OCI-LY7 (cell line): ENCODE results near the gene UBL4A.

Experiments used
- CTCF ChIP-seq: fragments of 200-600 bp; sonication (generic); conservative IDR thresholded peaks from 2 replicates; pipeline ENCODE4 v1.5.1; 2014; ENCODE audit warnings: mild to moderate bottlenecking, antibody characterized with exemption, low read length, moderate library complexity, mixed read lengths
- EZH2phosphoT487 ChIP-seq: fragments of 200-600 bp; sonication (generic); IDR thresholded peaks from 2 replicates; pipeline ENCODE4 v1.6.1; 2018; ENCODE audit warnings: low read depth, borderline replicate concordance, mild to moderate bottlenecking, mixed run types, antibody characterized with exemption, low read length, moderate library complexity, mixed read lengths

GRCh38 chrX:154464806-154465365, 21.5 kb downstream of the UBL4A start:
- TF ChIP-seq CTCF (no peak), EZH2phosphoT487 (no peak)
